ENCODE measurements around the gene CSK.

DNA sequence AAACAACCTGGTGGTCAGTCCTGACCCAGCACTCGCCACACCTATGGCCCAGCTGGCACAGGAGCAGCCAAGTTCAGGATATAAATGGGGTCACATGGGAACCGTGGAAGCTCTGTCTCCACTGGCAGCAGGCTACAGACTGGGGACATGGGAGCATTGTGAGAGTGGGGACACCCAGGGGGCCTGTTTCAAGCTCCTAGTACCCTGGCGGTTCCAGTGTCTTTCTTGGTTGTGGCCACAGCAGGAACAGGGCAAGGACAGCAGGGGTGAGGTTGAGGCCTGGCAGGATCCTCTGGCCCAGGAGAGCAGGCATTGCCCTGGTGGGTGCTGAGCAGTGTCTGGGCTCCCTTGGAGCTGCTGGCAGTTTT is 1.9 kb downstream of the CSK start:
- no peak for TF ChIP-seq EZH2 (IDR thresholded peaks at IDR 0.05; ENCODE audit: low read depth, unreplicated experiment)
- TF ChIP-seq, protein P1, sequence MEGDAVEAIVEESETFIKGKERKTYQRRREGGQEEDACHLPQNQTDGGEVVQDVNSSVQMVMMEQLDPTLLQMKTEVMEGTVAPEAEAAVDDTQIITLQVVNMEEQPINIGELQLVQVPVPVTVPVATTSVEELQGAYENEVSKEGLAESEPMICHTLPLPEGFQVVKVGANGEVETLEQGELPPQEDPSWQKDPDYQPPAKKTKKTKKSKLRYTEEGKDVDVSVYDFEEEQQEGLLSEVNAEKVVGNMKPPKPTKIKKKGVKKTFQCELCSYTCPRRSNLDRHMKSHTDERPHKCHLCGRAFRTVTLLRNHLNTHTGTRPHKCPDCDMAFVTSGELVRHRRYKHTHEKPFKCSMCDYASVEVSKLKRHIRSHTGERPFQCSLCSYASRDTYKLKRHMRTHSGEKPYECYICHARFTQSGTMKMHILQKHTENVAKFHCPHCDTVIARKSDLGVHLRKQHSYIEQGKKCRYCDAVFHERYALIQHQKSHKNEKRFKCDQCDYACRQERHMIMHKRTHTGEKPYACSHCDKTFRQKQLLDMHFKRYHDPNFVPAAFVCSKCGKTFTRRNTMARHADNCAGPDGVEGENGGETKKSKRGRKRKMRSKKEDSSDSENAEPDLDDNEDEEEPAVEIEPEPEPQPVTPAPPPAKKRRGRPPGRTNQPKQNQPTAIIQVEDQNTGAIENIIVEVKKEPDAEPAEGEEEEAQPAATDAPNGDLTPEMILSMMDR (conservative IDR thresholded peaks at IDR 0.05; ENCODE audit: low read depth in 2 of 2): no peak
- TF ChIP-seq, protein P2, sequence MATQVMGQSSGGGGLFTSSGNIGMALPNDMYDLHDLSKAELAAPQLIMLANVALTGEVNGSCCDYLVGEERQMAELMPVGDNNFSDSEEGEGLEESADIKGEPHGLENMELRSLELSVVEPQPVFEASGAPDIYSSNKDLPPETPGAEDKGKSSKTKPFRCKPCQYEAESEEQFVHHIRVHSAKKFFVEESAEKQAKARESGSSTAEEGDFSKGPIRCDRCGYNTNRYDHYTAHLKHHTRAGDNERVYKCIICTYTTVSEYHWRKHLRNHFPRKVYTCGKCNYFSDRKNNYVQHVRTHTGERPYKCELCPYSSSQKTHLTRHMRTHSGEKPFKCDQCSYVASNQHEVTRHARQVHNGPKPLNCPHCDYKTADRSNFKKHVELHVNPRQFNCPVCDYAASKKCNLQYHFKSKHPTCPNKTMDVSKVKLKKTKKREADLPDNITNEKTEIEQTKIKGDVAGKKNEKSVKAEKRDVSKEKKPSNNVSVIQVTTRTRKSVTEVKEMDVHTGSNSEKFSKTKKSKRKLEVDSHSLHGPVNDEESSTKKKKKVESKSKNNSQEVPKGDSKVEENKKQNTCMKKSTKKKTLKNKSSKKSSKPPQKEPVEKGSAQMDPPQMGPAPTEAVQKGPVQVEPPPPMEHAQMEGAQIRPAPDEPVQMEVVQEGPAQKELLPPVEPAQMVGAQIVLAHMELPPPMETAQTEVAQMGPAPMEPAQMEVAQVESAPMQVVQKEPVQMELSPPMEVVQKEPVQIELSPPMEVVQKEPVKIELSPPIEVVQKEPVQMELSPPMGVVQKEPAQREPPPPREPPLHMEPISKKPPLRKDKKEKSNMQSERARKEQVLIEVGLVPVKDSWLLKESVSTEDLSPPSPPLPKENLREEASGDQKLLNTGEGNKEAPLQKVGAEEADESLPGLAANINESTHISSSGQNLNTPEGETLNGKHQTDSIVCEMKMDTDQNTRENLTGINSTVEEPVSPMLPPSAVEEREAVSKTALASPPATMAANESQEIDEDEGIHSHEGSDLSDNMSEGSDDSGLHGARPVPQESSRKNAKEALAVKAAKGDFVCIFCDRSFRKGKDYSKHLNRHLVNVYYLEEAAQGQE (IDR thresholded peaks at IDR 0.05; ENCODE audit: unreplicated experiment): no peak
- TF ChIP-seq, protein P3, sequence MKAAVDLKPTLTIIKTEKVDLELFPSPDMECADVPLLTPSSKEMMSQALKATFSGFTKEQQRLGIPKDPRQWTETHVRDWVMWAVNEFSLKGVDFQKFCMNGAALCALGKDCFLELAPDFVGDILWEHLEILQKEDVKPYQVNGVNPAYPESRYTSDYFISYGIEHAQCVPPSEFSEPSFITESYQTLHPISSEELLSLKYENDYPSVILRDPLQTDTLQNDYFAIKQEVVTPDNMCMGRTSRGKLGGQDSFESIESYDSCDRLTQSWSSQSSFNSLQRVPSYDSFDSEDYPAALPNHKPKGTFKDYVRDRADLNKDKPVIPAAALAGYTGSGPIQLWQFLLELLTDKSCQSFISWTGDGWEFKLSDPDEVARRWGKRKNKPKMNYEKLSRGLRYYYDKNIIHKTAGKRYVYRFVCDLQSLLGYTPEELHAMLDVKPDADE (IDR thresholded peaks at IDR 0.05): no peak
- TF ChIP-seq POLR2AphosphoS5 (IDR thresholded peaks at IDR 0.05; ENCODE audit: low read depth): no peak
- no peak for TF ChIP-seq STAT1 (IDR thresholded peaks at IDR 0.05; ENCODE audit: unreplicated experiment)
- no peak for TF ChIP-seq EZH2phosphoT487 (IDR thresholded peaks at IDR 0.05; ENCODE audit: unreplicated experiment)
- TF ChIP-seq JUNB (IDR thresholded peaks at IDR 0.05; ENCODE audit: unreplicated experiment): no peak
- no peak for TF ChIP-seq CREB1 (CRISPR knock-in tag; IDR thresholded peaks at IDR 0.05; ENCODE audit: low read depth)

Data from GM23338 (cell line).